Measurements from ENCODE around the gene ARHGAP24. TPM values are rescaled to one million over a fixed set of nuclear protein-coding genes. Genes with fewer than 3 reads are reported as not detected.
A peak's percentile ranks its signal among the peaks of the same experiment; 100 is the strongest.
"Not testable (repeated sequence)": the region's sequence is repeated elsewhere in the genome, so short reads cannot be mapped to it uniquely, and the experiment has no call there.

The ARHGAP24 gene
- total RNA-seq, 1 experiment from 2014 or later, result 6.3 TPM

GRCh38 chr4:85955620-85956292, 480.8 kb downstream of the ARHGAP24 start:
- no peak for DNase-seq (ENCODE audit: low spot score)

GRCh38 chr4:85956293-85956945, 481.5 kb downstream of the ARHGAP24 start:
- DNase-seq (ENCODE audit: low spot score), result no peak

- DNase-seq (ENCODE audit: low spot score), result no peak
Observed at GRCh38 chr4:85961887-85962286, 486.9 kb downstream of the ARHGAP24 start.

DNA sequence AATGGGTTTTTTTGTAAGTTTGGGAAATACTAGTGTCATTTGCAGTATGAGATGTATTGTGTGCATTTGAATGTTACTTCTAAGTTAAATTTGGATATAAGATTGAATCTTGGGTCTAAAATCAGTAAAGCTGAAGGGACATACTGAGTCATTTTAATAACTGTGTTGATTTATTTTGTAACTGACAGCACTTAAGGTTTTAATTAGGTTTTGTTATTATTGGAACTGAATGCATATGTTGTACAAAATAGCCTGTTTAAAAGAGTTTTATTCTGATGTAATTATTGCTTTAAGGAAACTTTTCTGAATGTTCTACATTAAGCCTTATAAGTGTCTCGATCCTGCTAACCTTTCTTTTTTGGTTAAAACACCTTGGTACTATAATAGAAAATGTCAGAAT, 488.3 kb downstream of the ARHGAP24 start:
- no peak for DNase-seq (ENCODE audit: low spot score)

DNA sequence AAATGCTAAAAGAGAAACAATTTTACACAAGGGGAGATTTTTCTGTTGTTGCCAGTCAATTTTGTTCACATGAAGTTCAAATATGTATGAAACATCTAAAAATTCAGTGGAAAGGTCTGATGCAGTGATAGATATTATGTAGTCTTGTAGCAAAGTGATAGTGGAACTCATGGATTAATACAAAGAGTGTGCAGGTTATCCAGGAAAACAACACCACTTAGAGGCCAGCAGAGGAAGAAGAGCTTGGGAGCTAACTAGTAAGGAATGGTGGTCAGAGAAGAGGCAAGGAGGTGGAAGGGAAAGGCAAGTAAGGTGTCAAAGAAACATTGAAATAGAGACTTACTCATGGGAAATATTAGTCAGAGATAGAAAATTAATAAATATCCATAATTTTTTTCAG, 489.3 kb downstream of the ARHGAP24 start:
- no peak for DNase-seq (ENCODE audit: low spot score)

DNA sequence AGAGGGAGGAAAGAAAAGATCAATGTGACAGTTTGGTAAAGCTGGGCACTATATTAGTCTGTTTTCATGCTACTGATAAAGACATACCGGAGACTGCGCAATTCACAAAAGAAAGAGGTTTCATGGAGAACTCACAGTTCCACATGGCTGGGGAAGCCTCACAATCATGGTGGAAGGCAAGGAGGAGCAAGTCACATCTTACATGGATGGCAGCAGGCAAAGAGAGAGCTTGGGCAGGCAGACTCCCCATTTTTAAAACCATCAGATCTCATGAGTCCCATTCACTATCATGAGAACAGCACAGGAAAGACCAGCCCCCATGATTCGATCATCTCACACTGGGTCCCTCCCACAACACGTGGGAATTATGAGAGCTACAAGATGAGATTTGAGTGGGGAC, 490.1 kb downstream of the ARHGAP24 start:
- not testable (repeated sequence) for DNase-seq (ENCODE audit: low spot score)

DNA sequence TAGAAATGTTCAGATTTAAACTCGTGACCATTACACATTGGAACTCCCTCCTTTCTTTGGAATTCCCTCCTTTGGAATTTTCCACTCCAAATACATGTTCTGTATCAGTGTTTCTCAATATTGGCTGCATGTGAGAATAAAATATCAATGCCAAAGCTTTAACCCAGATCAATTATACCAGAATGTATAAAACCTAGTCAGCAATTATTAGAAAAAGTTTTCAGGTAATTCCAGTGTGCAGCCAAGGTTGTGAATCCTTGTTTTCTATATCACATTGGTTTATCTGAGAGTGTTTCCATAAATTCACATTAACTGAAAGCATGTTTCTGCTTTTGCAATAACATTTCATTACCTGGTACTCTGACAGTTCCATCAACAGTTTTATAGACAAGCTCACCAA, 490.6 kb downstream of the ARHGAP24 start:
- DNase-seq (ENCODE audit: low spot score), result no peak

GRCh38 chr4:85966373-85966772, 491.4 kb downstream of the ARHGAP24 start:
- no peak for DNase-seq (ENCODE audit: low spot score)

DNA sequence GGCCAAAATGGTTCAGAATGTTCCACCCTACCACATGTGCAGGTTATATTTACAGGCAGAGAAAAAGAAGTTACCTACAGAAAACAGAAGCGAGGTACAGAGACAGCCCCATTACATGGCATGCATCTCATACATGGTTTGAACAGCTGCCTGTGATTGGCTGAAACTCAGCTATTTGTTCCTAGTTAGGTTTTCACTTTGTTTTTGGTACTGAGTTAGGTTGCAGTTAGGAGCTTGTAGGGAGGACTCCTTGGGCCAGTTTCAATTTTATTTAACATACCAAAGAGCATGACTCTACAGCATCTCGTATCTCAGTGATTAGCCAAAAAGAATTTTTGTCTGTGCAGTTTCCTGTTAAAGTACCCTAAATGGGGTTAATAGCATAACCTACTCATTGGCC, 492.9 kb downstream of the ARHGAP24 start:
- no peak for DNase-seq (ENCODE audit: low spot score)

GRCh38 chr4:85968945-85969819, 494.2 kb downstream of the ARHGAP24 start:
- peak; percentile 38 for DNase-seq (ENCODE audit: low spot score)

DNA sequence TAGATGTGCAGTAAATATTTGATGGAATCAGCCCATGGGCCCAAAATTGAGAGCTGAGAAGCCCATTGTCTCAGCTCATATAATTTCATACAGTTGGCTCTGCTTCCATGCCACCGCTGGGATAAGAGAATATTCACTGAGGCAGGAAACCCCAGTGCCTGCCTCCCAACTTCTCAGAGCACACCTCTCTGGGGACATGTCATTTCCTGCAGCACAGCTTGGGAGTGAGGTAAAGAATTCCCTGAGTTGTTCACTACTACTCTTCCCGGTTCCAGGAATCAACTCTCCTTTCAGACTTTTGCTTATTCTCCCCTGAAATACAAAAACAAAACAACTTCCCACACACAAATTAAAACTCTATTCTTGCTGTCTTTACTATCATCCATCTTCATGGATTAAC, 495.6 kb downstream of the ARHGAP24 start:
- DNase-seq (ENCODE audit: low spot score), result no peak

DNA sequence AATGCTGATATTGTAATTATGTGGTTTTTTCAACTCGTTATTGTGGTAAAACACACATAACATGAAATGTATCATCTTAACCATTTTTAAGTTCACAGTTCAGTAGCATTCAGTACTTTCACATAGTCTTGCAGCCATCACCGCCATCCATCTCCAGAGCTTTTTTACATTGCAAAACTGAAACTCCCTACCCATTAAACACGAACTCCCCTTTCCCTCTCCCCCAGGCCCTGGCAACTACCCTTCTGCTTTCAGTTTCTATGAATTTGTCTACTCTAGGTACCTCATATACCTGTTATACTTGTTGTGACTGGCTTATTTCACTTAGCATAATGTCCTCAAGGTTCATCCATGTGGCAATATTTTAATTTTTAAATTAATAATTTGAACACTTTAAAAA, 504.3 kb downstream of the ARHGAP24 start:
- DNase-seq (ENCODE audit: low spot score), result no peak

- no peak for DNase-seq (ENCODE audit: low spot score)
Observed at GRCh38 chr4:85986266-85986665, 511.3 kb downstream of the ARHGAP24 start.

DNA sequence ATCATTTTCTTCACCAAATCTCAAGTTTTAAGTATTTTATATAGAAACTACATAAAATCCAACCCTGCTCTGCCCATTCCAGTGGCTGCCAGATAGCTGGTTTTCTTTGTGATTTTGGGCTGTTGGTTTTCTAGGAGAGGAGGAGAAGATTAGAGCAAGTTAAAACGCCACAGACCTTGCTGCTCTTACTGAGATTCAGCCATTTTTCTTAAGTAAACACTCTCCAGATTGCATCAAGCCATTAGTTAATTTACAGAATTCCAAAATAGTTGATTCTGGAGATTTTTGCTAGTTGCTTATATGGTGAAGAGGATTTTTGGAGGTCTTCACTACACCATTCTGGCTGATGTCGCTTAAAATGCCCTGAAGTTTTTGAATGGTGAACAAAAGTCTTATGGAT, 518.7 kb downstream of the ARHGAP24 start:
- DNase-seq (ENCODE audit: low spot score), result no peak

- no peak for DNase-seq (ENCODE audit: low spot score)
Observed at GRCh38 chr4:85994576-85994975, 519.6 kb downstream of the ARHGAP24 start.

- DNase-seq (ENCODE audit: low spot score), result no peak
Observed at GRCh38 chr4:85995361-85995760, 520.4 kb downstream of the ARHGAP24 start.

DNA sequence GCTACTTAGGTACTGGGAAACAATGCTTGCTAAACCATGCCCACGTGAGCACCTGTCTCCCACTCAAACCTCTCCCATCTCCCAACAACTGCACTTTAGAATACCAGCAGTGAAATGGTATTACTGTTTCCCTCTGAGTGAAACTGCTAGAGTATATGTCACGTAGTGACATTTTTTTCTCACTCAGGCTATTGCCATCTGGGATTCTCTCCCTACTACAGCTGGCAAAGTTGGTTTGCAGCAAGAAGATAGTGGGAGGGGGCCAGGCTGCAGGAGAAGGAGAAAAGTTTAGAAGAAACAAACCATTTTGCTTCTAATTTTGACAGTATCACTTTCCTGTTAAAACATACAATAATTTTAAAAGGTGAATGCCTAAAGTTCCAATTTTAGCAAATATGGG, 526.6 kb downstream of the ARHGAP24 start:
- DNase-seq (ENCODE audit: low spot score), result no peak

GRCh38 chr4:86004030-86004429, 529.1 kb downstream of the ARHGAP24 start:
- no peak for DNase-seq (ENCODE audit: low spot score)

GRCh38 chr4:86006057-86006456, 531.1 kb downstream of the ARHGAP24 start:
- DNase-seq (ENCODE audit: low spot score), result no peak

DNA sequence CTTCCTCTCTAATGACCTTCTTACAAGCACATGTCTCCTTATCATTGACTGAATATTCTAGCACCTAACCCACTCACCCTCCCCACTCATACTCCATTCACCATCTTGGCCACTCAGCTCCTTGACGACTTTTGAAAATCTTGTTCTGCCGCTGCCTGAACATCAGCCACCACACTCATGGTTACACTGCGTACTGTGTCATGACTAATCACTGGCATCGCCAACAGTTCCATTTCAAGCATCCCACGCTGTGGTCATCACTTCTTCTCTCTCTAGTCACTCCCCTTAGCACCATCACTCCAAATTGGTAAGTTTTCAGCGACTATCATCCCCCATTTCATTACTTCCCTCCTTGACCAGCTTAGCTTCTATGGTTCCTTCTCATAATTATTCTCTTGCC, 532.1 kb downstream of the ARHGAP24 start:
- DNase-seq (ENCODE audit: low spot score), result no peak

GRCh38 chr4:86011117-86011516, 536.2 kb downstream of the ARHGAP24 start:
- no peak for DNase-seq (ENCODE audit: low spot score)

- DNase-seq (ENCODE audit: low spot score), result no peak
Observed at GRCh38 chr4:86013621-86014020, 538.7 kb downstream of the ARHGAP24 start.

DNA sequence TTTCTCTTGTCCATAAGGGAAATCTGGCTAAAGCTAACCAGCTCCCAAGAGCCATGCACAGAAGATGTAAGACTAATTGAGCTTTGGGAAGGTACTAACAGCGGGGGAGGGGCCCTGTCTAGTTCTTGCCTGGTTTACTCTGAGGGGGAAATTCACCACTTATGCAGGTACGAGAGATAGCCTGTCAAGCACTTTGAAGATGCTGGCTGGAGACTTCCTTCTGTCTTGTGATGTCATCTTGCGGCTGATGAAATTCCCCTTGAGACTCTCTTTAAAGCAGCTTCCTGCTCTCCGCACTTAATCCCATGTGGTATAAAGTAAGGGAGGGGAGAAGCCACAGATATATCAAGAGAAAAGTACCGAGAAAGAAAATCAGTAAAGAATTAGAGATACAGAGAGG, 539.6 kb downstream of the ARHGAP24 start:
- no peak for DNase-seq (ENCODE audit: low spot score)
